A172 (cell line): ENCODE measurements around the gene ZBTB7A. TPM values are rescaled to one million over a fixed set of nuclear protein-coding genes. Genes with fewer than 3 reads are reported as not detected.

ENCODE experiments used
- total RNA-seq: library from RNA; depleted of rRNA; stranded (reverse); fragments of >200 nt; shearing (Covaris generic); gene quantifications from 2 replicates; pipeline ENCODE4 v1.2.3, GENCODE V29; 2014; rRNA removed

ZBTB7A gene
- total RNA-seq, 1 experiment from 2014 or later = 16.4 TPM

Other genes with a start within 250 kb of the ZBTB7A start
- not detected in 2 replicates for gene ZFR2, start 197.9 kb downstream of the ZBTB7A start, total RNA-seq
- not detected in 2 replicates for gene ATCAY, start 186.2 kb downstream of the ZBTB7A start, total RNA-seq
- gene NMRK2, start 133.8 kb downstream of the ZBTB7A start, total RNA-seq = not detected in 2 replicates
- 65.9 and 140 TPM in 2 replicates for gene DAPK3, start 95.8 kb downstream of the ZBTB7A start, total RNA-seq
- 1,286 and 1,342 TPM in 2 replicates for gene EEF2, start 81.4 kb downstream of the ZBTB7A start, total RNA-seq
- 28.7 and 33.9 TPM in 2 replicates for gene PIAS4, start 59.2 kb downstream of the ZBTB7A start, total RNA-seq
- gene MAP2K2, start 57.2 kb upstream of the ZBTB7A start, total RNA-seq = 203 and 204 TPM in 2 replicates
- gene CREB3L3, start 86.7 kb upstream of the ZBTB7A start, total RNA-seq = not detected in 2 replicates
- gene SIRT6, start 115.7 kb upstream of the ZBTB7A start, total RNA-seq = 32.6 and 35.5 TPM in 2 replicates
- gene ANKRD24, start 115.8 kb upstream of the ZBTB7A start, total RNA-seq = 0.41 and 0.53 TPM in 2 replicates
- 6.4 and 8.1 TPM in 2 replicates for gene EBI3, start 162.6 kb upstream of the ZBTB7A start, total RNA-seq
- gene YJU2, start 180.2 kb upstream of the ZBTB7A start, total RNA-seq = 39.6 and 42.4 TPM in 2 replicates
- gene SHD, start 212.4 kb upstream of the ZBTB7A start, total RNA-seq = 0.24 and 0.53 TPM in 2 replicates
- not detected in 2 replicates for gene TMIGD2, start 235.5 kb upstream of the ZBTB7A start, total RNA-seq
- gene FSD1, start 237.7 kb upstream of the ZBTB7A start, total RNA-seq = 43.2 and 61.1 TPM in 2 replicates